Measurements from ENCODE around the gene HS3ST3A1.

- TF ChIP-seq CTCF (IDR thresholded peaks at IDR 0.05; ENCODE audit: low read length) (no peak), EZH2phosphoT487 (IDR thresholded peaks at IDR 0.05; ENCODE audit: low read length) (no peak)
These were observed 19.8 kb downstream of the HS3ST3A1 start for GRCh38 chr17:13581925-13582324.
